IMR-90 (cell line): Measurements from ENCODE around the gene PARP1.

Experiments used
- BHLHE40 ChIP-seq: fragments of 150-350 bp; IDR thresholded peaks from 2 replicates; pipeline ENCODE4 v1.6.1; 2016; ENCODE audit warnings: mild to moderate bottlenecking, low read depth, low read length
- FOS ChIP-seq: fragments of 150-350 bp; IDR thresholded peaks from 2 replicates; pipeline ENCODE4 v1.6.1; 2016; ENCODE audit warnings: low read depth, low read length
- MXI1 ChIP-seq: IDR thresholded peaks from 2 replicates; pipeline ENCODE4 v1.6.1; 2012; ENCODE audit warnings: low read depth, mild to moderate bottlenecking, low read length, moderate library complexity, borderline replicate concordance
- POLR2A ChIP-seq: IDR thresholded peaks from 2 replicates; pipeline ENCODE4 v1.6.1; 2012; ENCODE audit warnings: mild to moderate bottlenecking, low read depth, low read length
- RFX5 ChIP-seq: IDR thresholded peaks from 2 replicates; pipeline ENCODE4 v1.8.0; 2012; ENCODE audit warnings: low read depth, mild to moderate bottlenecking, low read length, moderate library complexity
- TF ChIP-seq, protein P1 (sequence below): conservative IDR thresholded peaks from 2 replicates; pipeline ENCODE4 v1.5.1; 2012; ENCODE audit warnings: mild to moderate bottlenecking, low read depth, low read length, improper control_type of control experiment

DNA sequence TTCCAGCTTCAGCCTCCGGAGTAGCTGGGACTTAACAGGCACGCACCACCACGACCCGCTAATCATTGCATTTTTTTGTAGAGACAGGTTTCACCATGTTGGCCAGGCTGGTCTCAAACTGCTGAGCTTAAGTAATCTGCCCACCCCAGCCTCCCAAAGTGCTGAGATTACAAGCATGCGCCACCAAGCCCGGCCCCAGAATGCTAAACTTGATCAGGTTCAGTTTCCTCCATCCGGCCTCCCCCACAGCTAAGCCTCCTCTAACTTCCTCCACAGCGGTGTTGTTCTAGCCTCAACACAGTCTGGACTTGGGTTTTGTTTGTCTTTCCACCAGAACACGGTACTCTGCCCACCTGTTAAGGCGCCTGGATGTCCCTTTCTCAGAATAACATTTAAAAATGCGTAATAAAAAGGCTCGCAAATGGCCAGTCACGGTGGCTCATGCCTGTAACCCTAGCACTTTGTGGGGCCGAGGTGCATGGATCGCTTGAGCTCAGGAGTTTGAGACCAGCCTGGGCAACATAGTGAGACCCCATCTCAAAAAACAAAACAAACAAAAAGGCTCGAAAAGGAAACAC, 2.4 kb downstream of the PARP1 start:
- TF ChIP-seq POLR2A (no peak), MXI1 (no peak), FOS (no peak), BHLHE40 (no peak), RFX5 (no peak)
- TF ChIP-seq, protein P1, sequence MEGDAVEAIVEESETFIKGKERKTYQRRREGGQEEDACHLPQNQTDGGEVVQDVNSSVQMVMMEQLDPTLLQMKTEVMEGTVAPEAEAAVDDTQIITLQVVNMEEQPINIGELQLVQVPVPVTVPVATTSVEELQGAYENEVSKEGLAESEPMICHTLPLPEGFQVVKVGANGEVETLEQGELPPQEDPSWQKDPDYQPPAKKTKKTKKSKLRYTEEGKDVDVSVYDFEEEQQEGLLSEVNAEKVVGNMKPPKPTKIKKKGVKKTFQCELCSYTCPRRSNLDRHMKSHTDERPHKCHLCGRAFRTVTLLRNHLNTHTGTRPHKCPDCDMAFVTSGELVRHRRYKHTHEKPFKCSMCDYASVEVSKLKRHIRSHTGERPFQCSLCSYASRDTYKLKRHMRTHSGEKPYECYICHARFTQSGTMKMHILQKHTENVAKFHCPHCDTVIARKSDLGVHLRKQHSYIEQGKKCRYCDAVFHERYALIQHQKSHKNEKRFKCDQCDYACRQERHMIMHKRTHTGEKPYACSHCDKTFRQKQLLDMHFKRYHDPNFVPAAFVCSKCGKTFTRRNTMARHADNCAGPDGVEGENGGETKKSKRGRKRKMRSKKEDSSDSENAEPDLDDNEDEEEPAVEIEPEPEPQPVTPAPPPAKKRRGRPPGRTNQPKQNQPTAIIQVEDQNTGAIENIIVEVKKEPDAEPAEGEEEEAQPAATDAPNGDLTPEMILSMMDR: no peak
